ENCODE measurements around the gene C14orf132. TPM values are rescaled to one million over a fixed set of nuclear protein-coding genes. Genes with fewer than 3 reads are reported as not detected.

Gene C14orf132
- polyA plus RNA-seq, 1 donor (not counting 4 experiments of a cell fraction or from before 2014, with no cell fraction given), result 1.3 TPM

DNA sequence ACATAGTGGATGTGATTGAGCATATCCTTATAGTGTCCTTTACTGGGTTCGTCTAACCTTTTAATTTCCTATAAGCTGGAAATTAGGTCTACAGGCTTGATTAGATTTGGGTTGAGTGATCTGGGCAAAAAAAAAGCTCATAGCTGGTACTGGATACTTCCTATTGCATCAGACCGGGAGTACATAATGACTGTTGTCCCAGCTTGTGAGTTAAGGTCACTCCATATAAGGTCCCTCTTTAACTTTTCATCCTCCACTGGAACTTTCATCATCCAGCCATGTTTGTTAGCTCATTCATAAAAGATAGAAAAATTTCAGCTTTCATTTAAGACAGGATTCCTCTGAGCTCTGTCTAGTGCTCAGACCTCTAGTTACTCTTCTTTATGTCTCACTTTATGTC, 80.8 kb downstream of the C14orf132 start:
- dilution Hi-C loops (cut with MboI; ENCODE audit: extremely low pct_ligation_motif_present, low sequenced_read_pairs), result no loop called here
- DNase-seq (ENCODE audit: low read depth, low spot score) (no peak), FAIRE-seq (no peak)
- H3K4me1 ChIP-seq (ENCODE audit: control insufficient read depth, extremely low read depth, insufficient read depth, low read length), result no peaks in the 10 kb centered on the region
- no peak overlapping the region for H3K4me2 ChIP-seq (ENCODE audit: control insufficient read depth, extremely low read depth, insufficient read depth, low read depth, low read length)
- no peaks in the 10 kb centered on the region for H3K27me3 ChIP-seq (ENCODE audit: control insufficient read depth, extremely low read depth, insufficient read depth, low read length)
- no peaks in the 10 kb centered on the region for H3K36me3 ChIP-seq (ENCODE audit: control insufficient read depth in 2 of 2, extremely low read depth in 1 of 2, insufficient read depth in 2 of 2, low read length in 2 of 2)
- H3K27ac ChIP-seq (ENCODE audit: control insufficient read depth, insufficient read depth, low read length), result no peak overlapping the region
- H3K4me3 ChIP-seq (ENCODE audit: control insufficient read depth in 2 of 3, extremely low read depth in 1 of 3, insufficient read depth in 2 of 3, low read depth in 1 of 3, low read length in 3 of 3), result no peak overlapping the region
- H2AFZ ChIP-seq (ENCODE audit: control insufficient read depth, low read length), result no peak overlapping the region
- H3K9me3 ChIP-seq (ENCODE audit: control insufficient read depth, low read depth, low read length), result no peaks in the 10 kb centered on the region
- no peaks in the 10 kb centered on the region for H3K79me2 ChIP-seq (ENCODE audit: control insufficient read depth, insufficient read depth, low read length)
- no peak overlapping the region for H3K9ac ChIP-seq (ENCODE audit: control insufficient read depth, extremely low read depth, insufficient read depth, low read length)
- no peaks in the 10 kb centered on the region for H3K9me1 ChIP-seq (ENCODE audit: control insufficient read depth, extremely low read depth, insufficient read depth, low read length)
- no peaks in the 10 kb centered on the region for H4K20me1 ChIP-seq (ENCODE audit: control insufficient read depth, extremely low read depth, insufficient read depth, low read length)
- TF ChIP-seq EZH2 (IDR thresholded peaks at IDR 0.05; ENCODE audit: low read length), result no peak
- TF ChIP-seq, protein P1, sequence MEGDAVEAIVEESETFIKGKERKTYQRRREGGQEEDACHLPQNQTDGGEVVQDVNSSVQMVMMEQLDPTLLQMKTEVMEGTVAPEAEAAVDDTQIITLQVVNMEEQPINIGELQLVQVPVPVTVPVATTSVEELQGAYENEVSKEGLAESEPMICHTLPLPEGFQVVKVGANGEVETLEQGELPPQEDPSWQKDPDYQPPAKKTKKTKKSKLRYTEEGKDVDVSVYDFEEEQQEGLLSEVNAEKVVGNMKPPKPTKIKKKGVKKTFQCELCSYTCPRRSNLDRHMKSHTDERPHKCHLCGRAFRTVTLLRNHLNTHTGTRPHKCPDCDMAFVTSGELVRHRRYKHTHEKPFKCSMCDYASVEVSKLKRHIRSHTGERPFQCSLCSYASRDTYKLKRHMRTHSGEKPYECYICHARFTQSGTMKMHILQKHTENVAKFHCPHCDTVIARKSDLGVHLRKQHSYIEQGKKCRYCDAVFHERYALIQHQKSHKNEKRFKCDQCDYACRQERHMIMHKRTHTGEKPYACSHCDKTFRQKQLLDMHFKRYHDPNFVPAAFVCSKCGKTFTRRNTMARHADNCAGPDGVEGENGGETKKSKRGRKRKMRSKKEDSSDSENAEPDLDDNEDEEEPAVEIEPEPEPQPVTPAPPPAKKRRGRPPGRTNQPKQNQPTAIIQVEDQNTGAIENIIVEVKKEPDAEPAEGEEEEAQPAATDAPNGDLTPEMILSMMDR (optimal IDR thresholded peaks at IDR 0.05 in 1 of 3, IDR thresholded peaks at IDR 0.05 in 1 of 3, conservative IDR thresholded peaks at IDR 0.05 in 1 of 3; ENCODE audit: extremely low read depth in 1 of 3, insufficient read depth in 2 of 3, low read length in 3 of 3), result no peak

- DNase-seq (ENCODE audit: low read depth, low spot score), result no peak
- H4K20me1 ChIP-seq (ENCODE audit: control insufficient read depth, extremely low read depth, insufficient read depth, low read length), result no peaks in the 10 kb centered on the region
- TF ChIP-seq, protein P1 (optimal IDR thresholded peaks at IDR 0.05 in 1 of 3, IDR thresholded peaks at IDR 0.05 in 1 of 3, conservative IDR thresholded peaks at IDR 0.05 in 1 of 3; ENCODE audit: extremely low read depth in 1 of 3, insufficient read depth in 2 of 3, low read length in 3 of 3), result no peak
- no peak for TF ChIP-seq EZH2 (IDR thresholded peaks at IDR 0.05; ENCODE audit: low read length)
- no peaks in the 10 kb centered on the region for H3K4me1 ChIP-seq (ENCODE audit: control insufficient read depth, extremely low read depth, insufficient read depth, low read length)
- no peaks in the 10 kb centered on the region for H3K9me3 ChIP-seq (ENCODE audit: control insufficient read depth, low read depth, low read length)
- no peak overlapping the region for H2AFZ ChIP-seq (ENCODE audit: control insufficient read depth, low read length)
- H3K27ac ChIP-seq (ENCODE audit: control insufficient read depth, insufficient read depth, low read length), result no peak overlapping the region
- H3K9ac ChIP-seq (ENCODE audit: control insufficient read depth, extremely low read depth, insufficient read depth, low read length), result no peak overlapping the region
- no peaks in the 10 kb centered on the region for H3K36me3 ChIP-seq (ENCODE audit: control insufficient read depth in 2 of 2, extremely low read depth in 1 of 2, insufficient read depth in 2 of 2, low read length in 2 of 2)
- dilution Hi-C loops (cut with MboI; ENCODE audit: extremely low pct_ligation_motif_present, low sequenced_read_pairs), result no loop called here
- FAIRE-seq, result no peak
- no peak overlapping the region for H3K4me2 ChIP-seq (ENCODE audit: control insufficient read depth, extremely low read depth, insufficient read depth, low read depth, low read length)
- H3K4me3 ChIP-seq (ENCODE audit: control insufficient read depth in 2 of 3, extremely low read depth in 1 of 3, insufficient read depth in 2 of 3, low read depth in 1 of 3, low read length in 3 of 3), result no peak overlapping the region
- no peaks in the 10 kb centered on the region for H3K9me1 ChIP-seq (ENCODE audit: control insufficient read depth, extremely low read depth, insufficient read depth, low read length)
- no peaks in the 10 kb centered on the region for H3K27me3 ChIP-seq (ENCODE audit: control insufficient read depth, extremely low read depth, insufficient read depth, low read length)
- no peaks in the 10 kb centered on the region for H3K79me2 ChIP-seq (ENCODE audit: control insufficient read depth, insufficient read depth, low read length)
These were observed 81.2 kb downstream of the C14orf132 start for GRCh38 chr14:96120392-96120791.

All from keratinocyte (primary cell).